NCI-H526 (cell line): Measurements from ENCODE around the gene KCTD14.
"Not testable (repeated sequence)": the region's sequence is repeated elsewhere in the genome, so short reads cannot be mapped to it uniquely, and the experiment has no call there.

Experiments
- DNase-seq, 2 experiments: peaks; one replicate each; lab custom pipeline; 2025; lab: John Stamatoyannopoulos, UW

Gene KCTD14

DNA sequence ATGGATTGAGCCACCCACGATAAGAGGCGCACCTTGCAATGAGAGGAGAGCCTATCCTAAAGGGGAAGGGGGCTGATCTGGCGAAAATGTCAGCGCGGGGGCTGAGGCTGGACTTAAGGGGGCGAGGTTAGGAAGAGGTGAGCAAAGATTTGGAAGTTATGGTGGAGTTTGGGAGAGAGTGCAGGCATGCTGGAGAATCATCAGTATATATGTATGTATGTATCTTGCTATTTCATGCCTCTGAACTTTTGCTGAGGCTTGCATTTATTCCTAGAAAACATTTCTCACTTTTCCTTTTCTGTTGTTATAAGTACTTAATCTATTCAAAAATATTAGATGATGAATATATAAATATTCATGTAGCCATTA lies 23.4 kb upstream of the KCTD14 start:
- no peak for DNase-seq

DNA sequence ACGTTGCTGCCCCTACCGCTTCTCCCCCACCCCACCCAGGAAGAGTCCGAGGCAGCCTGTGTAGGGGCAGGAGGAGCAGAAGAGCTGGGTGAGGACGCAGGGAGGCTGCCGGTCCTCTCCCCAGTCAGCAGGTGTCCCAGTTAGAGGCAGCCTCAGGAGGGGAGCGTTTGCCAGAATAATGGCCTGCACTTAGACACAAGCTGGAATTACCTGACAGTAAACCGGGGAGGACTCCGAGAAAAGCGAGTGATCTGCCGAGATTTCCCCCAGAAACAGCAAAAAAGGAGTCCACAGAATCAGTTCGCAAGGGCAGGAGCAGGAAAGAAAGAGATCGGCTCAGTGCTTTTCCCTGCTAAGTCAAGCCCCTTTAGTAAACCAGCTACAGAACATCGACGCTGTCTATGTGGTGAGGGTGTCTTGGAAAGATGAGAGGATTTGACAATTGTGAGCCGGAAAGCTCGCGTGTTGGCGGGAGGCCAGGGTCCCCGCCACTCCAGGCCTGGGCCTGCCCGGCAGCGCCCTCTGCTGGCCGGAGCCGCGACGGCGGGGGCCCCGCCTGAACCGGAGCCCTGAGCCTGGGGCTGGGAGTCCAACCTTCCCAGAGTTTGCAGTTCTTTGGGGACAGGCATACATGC lies 22.9 kb upstream of the KCTD14 start:
- peak in 1 of 2 experiments; percentile 77 for DNase-seq

DNA sequence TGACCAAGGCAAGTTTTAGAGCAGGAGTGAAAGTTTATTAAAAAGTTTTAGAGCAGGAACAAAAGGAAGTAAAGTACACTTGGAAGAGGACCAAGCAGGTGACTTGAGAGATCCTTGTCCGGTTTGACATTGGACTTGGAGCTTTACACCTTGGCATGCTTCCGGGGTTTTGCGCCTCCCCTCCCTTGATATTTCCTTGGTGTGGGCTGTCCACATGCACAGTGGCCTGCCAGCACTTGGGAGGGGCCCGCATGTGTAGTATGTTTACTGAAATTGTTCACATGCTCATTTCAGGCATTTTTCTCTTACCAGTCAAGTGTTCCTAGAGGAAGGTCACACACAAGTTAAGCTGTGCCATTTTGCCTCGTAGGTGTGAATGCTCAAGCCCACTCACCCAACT lies 21.6 kb upstream of the KCTD14 start:
- DNase-seq: no peak

DNA sequence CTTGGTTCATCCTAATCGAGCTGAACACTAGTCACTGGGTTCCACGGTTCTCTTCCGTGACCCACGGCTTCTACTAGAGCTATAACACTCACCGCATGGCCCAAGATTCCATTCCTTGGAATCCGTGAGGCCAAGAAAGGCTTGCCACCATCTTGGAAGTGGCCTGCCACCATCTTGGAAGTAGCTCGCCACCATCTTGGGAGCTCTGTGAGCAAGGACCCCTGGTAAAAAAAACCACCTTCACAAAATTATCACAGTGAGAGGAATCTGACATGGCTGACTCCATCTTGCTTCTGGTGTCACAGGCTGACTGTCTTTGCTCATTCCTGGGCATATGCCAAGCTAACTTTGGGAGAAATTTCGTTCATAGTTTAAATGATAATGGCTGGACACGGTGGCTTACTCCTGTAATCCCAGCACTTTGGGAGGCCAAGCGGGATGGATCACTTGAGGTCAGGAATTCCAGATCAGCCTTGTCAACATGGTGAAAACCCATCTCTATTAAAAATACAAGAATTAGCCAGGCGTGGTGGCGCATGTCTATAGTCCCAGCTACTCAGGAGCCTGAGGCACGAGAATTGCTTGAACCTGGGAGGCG lies 18.9 kb upstream of the KCTD14 start:
- DNase-seq: no peak

DNA sequence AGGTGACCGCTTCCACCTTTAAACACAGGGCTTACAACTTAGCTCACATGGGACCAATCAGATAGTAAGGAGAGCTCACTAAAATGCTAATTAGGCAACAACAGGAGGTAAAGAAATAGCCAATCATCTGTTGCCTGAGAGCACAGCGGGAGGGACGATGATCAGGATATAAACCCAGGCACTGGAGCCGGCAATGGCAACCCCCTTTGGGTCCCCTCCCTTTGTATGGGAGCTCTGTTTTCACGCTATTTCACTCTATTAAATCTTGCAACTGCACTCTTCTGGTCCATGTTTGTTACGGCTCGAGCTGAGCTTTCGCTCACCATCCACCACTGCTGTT lies 18.3 kb upstream of the KCTD14 start:
- not testable (repeated sequence) for DNase-seq

DNA sequence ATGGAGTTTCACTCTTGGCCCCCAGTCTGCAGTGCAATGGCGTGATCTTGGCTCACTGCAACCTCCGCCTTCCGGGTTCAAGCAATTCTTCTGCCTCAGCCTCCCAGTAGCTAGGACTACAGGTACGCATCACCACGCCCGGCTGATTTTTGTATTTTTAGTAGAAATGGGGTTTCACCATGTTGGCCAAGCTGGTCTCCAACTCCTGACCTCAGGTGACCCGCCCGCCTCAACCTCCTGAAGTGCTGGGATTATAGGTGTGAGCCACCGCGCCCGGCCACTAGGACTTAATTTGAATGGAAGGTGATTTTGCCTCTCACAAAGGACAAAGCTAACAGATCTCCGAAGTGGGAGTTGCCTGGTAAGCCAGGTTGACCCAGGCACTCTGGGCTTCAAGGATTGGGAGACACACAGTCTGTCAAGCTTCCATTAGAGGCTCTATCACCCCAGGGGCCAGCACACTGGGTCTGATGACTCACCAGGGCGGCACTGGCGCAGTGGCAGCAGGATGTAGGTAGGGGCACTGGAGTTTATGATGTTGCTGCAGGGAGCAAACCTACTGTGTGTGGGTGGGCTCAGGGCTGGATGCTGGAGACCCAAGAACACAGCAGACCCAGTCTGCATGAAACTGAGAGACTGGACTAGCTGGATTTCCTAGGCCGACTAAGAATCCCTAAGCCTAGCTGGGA lies 17.8 kb upstream of the KCTD14 start:
- DNase-seq: no peak

DNA sequence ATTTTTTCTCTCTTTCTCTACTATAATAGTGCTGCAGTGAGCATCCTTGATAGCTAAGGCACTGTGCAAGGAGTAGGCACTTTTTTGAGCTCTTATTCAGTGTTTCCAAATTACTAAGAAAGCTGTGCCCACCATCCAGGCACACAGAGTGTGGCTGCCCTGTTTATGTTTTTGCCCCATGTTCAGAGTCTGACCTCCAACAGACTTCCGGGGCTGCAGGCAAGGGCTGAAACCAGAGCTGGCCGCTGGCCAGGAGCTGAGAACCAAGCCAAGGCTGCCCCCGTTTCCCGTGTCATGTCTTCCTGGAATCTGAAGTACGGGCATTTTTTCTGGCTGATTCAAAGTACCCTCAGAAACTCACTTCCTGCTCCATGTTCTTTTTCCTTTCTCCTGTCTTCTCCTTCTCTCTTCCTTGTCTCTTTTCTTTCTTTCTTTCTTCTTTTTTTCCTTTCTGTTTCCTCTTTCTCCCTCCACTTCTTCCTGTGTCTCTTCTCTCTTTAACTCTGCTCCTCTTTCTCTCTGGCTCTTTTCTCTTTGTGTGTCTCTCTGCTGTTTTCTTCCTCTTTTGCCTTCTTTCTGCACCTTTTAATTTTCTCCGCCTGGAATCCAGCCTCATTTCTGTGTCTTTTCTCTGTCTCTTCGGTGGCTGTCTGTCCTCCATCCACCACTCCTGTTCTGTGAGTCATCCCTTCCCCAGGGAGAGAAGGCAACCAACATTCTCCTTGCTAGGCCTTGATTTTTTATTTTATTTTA lies 17.0 kb upstream of the KCTD14 start:
- no peak for DNase-seq

DNA sequence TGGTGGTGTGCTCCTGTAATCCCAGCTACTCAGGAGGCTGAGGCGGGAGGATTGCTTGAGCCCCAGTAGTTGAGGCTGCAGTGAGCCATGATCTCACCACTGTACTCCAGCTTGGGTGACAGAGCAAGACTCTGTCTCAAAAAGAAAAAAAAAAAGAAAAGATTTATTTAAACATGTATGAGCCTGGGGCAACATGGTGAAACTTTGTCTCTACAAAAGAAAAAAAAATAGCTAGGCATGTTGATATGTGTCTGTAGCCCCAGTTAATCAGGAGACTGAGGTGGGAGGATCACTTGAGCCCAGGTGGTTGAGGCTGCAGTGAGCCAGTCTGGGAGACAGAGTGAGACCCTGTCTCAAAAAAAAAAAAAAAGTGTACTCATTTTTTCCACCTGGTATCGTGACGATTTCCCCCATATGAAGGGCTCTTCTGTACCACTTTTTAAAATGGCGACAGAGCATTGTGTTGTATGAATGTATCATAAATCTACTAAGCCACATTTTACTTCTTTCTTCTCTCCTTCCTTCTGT lies 16.4 kb upstream of the KCTD14 start:
- no peak for DNase-seq

DNA sequence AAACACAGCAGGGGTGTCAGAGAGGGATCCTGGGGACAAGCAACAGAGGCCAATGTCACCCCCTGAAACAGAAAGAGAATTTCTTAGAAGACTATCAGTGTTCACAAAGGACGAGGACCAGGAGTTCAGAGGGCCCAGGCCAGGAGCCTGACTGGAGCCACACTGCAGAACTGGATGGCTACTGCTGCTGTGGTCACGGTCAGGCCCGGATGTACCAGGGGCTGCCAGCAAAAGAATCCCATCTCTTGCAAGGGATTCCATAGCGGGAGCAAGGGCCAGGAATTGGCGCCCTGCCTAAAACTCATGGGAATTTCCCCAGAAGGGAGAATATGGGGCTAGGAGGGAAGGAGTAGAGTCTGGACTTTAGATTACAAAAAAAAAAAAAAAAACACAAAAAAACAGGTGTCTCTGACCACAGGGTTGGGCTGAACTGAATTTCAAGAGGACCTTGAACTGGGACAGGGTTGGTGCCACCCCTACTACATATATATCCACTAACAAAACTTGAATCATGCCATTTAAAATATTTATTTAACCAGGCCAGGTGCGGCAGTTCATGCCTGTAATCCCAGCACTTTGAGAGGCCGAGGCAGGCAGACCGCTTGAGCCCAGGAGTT lies 15.7 kb upstream of the KCTD14 start:
- DNase-seq: no peak

DNA sequence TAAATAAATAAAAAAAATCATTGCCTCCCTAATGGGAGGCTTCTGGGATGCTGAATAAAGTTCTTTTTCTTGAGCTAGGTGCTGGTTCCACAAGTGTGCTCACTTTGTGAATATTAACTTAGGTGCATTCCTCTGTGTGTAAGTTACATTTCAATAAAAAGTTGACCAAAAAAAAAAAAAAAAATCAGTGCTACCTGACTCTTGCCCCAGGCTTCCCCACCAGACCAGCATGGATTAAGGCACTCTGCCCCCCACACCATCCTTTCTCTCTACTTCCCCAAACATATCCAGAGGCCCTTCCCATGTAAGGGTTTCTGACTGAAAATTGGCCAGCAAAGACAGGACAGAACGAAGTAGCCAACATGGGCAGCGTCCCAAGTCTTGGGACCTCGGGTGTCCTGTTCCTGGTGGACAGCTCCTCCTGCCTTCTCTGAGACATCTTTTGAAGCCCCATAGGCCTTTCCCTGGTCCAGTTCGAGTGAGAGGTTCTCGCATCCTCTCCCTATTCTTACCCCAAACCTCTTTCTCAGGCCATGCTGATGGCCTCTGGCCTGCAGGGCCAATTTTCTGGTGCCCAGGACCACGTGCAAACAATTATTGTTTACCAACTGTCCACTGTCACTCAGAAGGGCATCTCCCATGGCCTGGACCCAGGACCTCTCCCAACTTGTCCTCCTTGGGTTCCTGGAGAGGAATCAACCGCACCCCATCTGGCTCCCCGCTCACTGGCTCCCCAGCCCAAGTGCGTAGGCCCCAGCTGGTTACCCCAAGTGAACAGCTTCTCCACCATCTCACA lies 14.9 kb upstream of the KCTD14 start:
- no peak for DNase-seq

DNA sequence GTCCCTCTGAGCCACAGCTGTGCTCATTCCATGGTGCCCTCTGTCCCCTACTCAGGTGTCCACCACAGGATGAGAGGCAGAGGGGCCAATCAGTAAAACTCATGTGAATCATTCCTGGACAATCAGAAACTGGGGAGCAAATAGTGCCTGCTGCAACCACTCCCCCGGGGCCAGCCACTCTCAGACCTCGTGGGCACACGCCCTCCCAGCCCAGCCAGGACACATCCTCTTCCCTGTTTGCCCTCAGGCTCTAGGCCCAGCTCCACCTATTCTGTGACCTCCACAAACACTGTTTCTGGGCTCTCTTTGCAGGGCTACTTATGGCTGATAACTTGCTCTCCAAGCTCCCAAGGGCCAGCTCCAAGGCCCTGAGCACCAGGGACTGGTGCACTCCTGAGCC lies 14.0 kb upstream of the KCTD14 start:
- no peak for DNase-seq

DNA sequence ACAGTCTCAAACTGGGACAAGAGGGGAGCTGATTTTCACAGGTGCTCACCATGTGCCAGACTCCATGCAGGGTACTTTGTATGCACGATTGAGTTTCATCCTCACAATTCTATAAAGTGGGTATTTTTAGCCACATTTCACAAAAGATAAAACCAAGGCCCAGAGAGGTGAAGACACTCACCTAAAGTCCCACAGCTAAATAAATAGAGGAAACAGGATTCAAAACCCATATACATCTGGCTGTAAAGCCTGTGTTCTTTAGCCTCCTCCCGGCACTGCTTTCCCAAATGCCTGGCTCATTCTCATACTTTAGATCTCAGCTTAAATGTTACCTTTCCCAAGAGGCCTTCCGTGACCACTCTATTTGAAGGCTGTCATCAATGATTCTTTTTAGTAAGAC lies 13.2 kb upstream of the KCTD14 start:
- no peak for DNase-seq

DNA sequence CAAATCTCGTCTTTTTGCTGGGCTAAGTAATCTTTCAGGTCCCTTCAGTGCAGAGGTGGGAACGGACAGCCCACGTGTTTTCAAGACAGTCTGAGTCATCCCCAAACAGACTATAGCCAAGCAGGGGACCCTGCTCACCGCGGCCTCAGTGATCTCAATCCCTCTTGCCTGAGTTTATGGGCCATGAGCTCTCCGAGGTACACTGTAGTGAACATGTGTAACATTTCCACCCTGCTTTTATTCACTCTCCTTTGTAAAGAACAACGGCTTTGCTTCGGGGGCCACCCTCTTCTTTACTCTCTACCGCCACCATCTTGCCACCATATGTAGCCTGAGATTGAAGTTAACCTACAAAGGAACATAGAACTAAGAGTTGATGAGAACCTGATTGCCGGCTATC lies 11.5 kb upstream of the KCTD14 start:
- no peak for DNase-seq

DNA sequence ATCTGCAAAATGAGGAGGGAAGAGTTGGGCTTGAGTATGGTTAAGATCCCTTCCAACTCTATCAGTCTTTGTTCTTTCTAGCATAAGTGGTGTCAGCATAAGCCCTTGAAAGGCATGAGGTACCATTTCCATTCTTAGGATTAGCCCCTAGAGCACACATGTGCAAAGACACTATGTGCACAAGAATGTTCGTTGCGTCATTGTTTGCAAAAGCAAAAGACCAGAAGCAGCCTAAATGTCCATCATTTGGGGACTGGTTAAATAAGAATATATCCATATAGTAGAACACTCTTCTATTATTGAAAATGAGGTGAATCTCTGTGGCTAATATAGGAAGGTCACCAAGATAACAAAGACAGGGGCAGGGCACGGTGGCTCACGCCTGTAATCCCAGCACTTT lies 10.0 kb upstream of the KCTD14 start:
- DNase-seq: no peak

DNA sequence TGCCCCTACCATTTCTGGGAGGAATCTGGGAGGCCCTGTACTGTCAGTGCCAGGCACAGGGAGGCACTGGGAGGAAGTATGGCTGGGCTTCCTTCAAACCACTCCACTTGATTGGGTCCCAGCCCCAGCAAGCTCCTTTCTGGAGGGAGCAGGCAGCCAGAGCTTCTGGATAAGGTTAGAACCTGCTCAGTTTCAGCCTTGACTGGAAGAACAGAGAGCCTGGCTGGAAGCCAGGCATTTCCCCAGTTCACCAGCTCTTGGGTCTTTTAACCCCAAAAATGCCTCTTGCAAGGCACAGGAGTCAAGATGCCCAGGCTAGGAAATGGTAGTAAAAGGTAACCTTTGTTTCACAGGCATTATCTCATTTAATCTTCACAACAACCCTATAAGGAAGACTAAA lies 9.0 kb upstream of the KCTD14 start:
- no peak for DNase-seq

DNA sequence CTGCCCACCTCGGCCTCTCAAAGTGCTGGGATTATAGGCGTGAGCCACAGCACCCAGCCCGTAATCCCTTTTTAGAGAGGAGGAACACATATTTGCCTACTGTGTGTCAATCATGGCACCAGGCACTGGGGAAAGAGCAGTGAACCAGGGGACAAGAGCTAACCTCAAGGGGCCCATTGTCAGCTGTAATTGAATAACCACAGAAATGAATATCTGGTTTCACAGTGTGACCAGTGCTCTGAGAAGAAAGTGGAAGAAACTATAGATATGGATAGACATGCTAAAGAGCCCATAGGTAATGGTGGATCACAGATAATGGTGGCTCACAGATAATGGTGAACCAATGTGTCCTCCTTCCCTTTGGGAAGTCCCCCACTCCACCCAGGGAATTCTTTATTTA lies 8.6 kb upstream of the KCTD14 start:
- DNase-seq: peak in 1 of 2 experiments; percentile 14

DNA sequence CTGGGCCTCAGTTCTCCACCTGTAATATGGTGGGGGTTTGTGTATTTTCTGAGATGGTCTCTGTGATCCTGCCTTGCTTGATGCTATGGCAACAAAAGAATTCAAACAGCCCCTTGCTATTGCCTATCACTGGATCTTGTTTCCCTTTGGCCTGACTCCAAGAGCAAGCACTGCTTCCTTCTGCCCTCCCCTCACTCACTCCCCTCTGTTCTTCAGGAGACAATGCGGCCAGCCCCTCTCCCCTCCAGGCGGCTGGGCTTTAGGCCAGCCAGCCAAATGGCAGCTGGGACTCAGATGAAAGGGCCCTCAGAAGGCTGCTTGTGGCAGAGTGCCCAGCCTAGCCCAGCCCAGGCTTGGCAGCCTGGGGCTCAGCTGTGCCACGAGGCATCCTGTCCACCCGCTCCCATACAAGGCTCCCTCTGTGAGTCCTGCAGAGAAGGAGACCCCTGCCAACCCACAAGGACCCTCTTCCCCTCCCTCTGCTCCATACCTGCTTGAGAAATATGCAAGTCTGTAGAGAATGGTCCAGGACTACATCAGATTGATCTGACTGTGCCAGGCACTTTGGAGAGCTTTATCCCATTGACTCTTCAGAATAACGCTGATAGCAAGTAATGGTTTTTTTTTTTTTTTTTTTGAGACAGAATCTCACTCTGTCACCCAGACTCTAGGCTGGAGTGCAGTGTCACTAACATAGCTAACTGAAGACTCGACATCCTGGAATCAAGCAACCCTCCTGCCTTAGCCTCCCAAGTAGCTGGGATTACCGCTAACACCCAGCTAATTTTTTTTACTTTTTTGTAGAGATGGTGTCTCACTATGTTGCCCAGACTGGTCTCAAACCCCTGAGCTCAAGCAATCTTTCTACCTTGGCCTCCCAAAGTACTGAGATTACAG lies 7.6 kb upstream of the KCTD14 start:
- no peak for DNase-seq

DNA sequence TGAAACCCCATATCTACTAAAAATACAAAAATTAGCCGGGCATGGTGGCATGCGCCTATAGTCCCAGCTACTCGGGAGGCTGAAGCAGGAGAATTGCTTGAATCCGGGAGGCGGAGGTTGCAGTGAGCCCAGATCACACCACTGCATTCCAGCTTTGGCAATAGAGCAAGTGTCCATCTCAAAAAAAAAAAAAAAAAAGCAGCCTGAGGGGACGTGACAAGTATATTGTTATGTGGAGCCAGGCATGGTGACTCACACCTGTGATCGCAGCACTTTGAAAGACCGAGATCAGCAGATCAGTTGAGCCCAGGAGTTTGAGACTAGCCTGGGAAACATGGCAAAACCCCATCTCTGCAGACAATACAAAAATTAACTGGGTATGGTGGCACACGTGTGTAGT lies 5.3 kb upstream of the KCTD14 start:
- not testable (repeated sequence) for DNase-seq

DNA sequence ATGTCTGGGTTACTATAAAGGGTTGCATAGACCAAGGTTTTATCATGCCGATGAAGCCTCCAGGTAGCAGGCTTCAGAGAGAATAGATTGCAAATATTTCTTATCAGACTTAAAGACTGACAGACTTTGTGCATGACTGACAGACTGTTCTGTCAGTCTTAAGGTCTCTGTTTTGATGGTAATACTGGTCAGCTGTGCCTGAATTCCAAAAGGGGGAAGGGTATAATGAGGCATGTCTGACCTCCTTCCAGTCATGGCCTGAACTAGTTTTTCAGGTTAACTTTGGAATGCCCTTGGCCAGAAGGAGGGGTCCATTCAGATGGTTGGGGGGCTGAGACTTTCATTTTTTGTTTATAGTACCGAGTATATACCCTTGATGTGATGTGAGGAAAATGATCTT lies 4.7 kb upstream of the KCTD14 start:
- DNase-seq: no peak

DNA sequence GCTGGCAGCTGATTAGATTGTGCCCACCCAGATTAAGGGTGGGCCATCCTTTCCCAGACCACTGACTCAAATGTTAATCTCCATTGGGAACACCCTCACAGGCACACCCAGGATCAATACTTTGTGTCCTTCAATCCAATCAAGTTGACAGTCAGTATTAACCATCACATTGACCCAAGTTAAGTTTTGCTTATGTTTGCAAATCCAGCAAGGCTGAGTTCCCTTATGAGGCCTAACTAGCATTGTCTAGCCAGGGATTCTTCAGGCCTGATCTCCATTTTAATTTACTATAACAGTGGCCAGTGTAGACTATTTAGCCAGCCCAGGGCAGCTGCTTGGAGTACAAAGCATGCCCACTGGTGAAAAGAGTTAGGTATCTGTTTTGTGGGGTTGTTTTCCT lies 2.3 kb upstream of the KCTD14 start:
- DNase-seq: no peak

DNA sequence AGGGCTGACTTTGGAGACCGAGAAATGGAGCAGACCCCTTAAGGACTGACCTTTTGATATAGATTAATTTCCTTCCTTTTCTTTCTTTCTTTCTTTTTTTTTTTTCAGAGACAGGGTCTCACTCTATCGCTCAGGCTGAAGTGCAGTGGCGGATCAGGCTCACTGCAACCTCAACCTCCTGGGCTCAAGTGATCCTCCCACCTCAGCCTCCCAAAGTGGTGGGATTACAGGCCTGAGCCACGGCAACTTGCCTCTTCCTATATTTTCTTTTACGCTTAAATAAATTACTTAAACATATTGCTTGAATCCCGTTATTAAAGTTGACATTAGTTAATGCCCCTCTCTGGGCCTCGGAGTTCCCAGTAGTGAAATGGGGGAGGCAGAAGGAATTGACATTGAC lies 350 bp upstream of the KCTD14 start:
- no peak for DNase-seq
